Thoracic aorta (tissue), 2 donors: ENCODE data around the gene IBSP. TPM values are rescaled to one million over a fixed set of nuclear protein-coding genes. Genes with fewer than 3 reads are reported as not detected.

Experiments used
- ATAC-seq: fragments of 150-250 bp; one replicate; pipeline ENCODE4 v1.8.0; 2017; ENCODE audit warnings: low read depth; ENCODE audit not compliant: insufficient number of reproducible peaks, low FRiP score
- DNase-seq: peaks from one replicate; pipeline ENCODE4 v3.0.0-alpha.2; 2020; ENCODE audit warnings: low spot score
- H3K27ac ChIP-seq, 2 donors: fragments of 200-600 bp; sonication (generic); 1 replicate in 1 of 2; 2 replicates in 1 of 2; pipeline ENCODE4 v1.5.1; 2016; ENCODE audit warnings: mild to moderate bottlenecking in 2 of 2, moderate library complexity in 2 of 2
- H3K27me3 ChIP-seq: fragments of 200-600 bp; sonication (generic); replicated peaks from 2 replicates; pipeline ENCODE4 v1.6.0; 2016; ENCODE audit warnings: mild to moderate bottlenecking; ENCODE audit not compliant: insufficient read depth
- H3K36me3 ChIP-seq: fragments of 200-600 bp; sonication (generic); one replicate; pipeline ENCODE4 v1.5.1; 2016
- H3K4me1 ChIP-seq, 2 donors: fragments of 200-600 bp; sonication (generic); 1 replicate in 1 of 2; 2 replicates in 1 of 2; pipeline versions ENCODE4 v1.5.1 to v1.6.0; 2016; ENCODE audit warnings: low read depth in 2 of 2, mild to moderate bottlenecking in 1 of 2; ENCODE audit not compliant: control insufficient read depth in 1 of 2
- H3K4me3 ChIP-seq: fragments of 200-600 bp; sonication (generic); 2 replicates; pipeline ENCODE4 v1.5.1; 2016; ENCODE audit warnings: mild to moderate bottlenecking
- H3K9me3 ChIP-seq: fragments of 200-600 bp; sonication (generic); 2 replicates; pipeline ENCODE4 v1.5.1; 2016
- total RNA-seq, 2 donors: library from RNA; depleted of rRNA; stranded (reverse); fragments of >200 nt; gene quantifications; one replicate each; pipeline versions ENCODE4 v1.1.0 to v1.2.3, GENCODE V29; 2016
- TF ChIP-seq, protein P1 (sequence below): fragments of 200-600 bp; sonication (generic); IDR thresholded peaks from one replicate; pipeline ENCODE4 v1.5.1; 2019; ENCODE audit warnings: antibody characterized with exemption

IBSP gene
- total RNA-seq, 2 donors from 2014 or later: not detected

- ATAC-seq (no peak), DNase-seq (no peak)
- Histone ChIP-seq H3K9me3 (no peaks in the 10 kb centered on the region), H3K27me3 (no peaks in the 10 kb centered on the region), H3K4me3 (no peak overlapping the region), H3K4me1 (no peaks in the 10 kb centered on the region), H3K27ac (no peak overlapping the region), H3K36me3 (no peaks in the 10 kb centered on the region)
- TF ChIP-seq, protein P1, sequence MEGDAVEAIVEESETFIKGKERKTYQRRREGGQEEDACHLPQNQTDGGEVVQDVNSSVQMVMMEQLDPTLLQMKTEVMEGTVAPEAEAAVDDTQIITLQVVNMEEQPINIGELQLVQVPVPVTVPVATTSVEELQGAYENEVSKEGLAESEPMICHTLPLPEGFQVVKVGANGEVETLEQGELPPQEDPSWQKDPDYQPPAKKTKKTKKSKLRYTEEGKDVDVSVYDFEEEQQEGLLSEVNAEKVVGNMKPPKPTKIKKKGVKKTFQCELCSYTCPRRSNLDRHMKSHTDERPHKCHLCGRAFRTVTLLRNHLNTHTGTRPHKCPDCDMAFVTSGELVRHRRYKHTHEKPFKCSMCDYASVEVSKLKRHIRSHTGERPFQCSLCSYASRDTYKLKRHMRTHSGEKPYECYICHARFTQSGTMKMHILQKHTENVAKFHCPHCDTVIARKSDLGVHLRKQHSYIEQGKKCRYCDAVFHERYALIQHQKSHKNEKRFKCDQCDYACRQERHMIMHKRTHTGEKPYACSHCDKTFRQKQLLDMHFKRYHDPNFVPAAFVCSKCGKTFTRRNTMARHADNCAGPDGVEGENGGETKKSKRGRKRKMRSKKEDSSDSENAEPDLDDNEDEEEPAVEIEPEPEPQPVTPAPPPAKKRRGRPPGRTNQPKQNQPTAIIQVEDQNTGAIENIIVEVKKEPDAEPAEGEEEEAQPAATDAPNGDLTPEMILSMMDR: no peak
Measured at GRCh38 chr4:87823200-87823599, 23.8 kb downstream of the IBSP start.

- DNase-seq (no peak), ATAC-seq (no peak)
- Histone ChIP-seq H3K4me3 (no peak overlapping the region), H3K9me3 (no peaks in the 10 kb centered on the region), H3K27me3 (no peaks in the 10 kb centered on the region), H3K4me1 (no peaks in the 10 kb centered on the region), H3K27ac (no peak overlapping the region), H3K36me3 (no peaks in the 10 kb centered on the region)
- TF ChIP-seq, protein P1: no peak
Measured at GRCh38 chr4:87823724-87824123, 24.4 kb downstream of the IBSP start.

DNA sequence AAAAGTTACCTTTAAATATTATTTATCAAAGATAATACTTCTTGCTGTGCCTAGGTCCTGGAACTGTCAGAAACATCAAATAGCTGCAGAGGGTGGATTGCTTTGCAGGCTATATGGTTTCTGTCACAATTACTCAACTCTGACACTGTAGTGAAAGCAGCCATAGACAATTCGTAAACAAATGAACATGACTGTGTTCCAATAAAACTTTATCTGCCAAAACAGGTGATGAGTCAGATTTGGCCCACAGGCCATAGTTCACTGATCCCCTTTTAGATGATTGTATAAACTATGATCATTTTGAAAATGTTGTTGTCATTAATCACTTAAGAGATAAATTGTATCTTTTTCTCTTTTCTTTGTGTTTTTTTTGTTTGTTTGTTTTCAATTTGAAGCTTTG, 25.0 kb downstream of the IBSP start:
- Histone ChIP-seq H3K36me3 (no peaks in the 10 kb centered on the region), H3K4me3 (no peak overlapping the region), H3K9me3 (no peaks in the 10 kb centered on the region), H3K4me1 (no peaks in the 10 kb centered on the region), H3K27me3 (no peaks in the 10 kb centered on the region), H3K27ac (no peak overlapping the region)
- TF ChIP-seq, protein P1: no peak
- ATAC-seq: no peak
- no peak for DNase-seq

- ATAC-seq: no peak
- TF ChIP-seq, protein P1: no peak
- Histone ChIP-seq H3K27ac (no peak within 1 kb of the TSS), H3K9me3 (no peaks in the 10 kb centered on the region), H3K36me3 (no peaks in the 10 kb centered on the region), H3K4me1 (no peaks in the 10 kb centered on the region), H3K27me3 (no peaks in the 10 kb centered on the region), H3K4me3 (no peak within 1 kb of the TSS)
- no peak for DNase-seq
Measured at GRCh38 chr4:87832669-87833068, 33.3 kb downstream of the IBSP start, which contains the start of gene MEPE. Gene MEPE (plus strand): TSS chr4:87832969. CDS start chr4:87834715, 1,746 bp downstream.

DNA sequence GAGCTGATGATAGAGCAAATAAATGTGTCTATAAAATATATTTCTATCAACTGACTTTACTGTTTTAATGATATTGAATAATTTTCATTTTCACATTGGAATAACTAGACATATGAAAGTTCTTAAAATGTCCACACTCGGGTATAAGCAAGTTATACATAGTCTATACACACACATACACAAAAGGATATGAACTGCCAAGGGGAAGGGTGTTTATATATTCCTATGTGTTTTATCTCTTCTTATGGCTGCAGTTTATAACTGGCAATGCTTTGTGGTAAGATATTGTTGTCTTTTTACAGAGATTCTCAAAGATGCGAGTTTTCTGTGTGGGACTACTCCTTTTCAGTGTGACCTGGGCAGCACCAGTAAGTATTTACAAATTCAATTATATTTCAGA, 35.0 kb downstream of the IBSP start:
- no peaks in the 10 kb centered on the region for H3K9me3 ChIP-seq
- peaks cover 0 to 7% of the 10 kb centered on the region in 2 donors for H3K4me1 ChIP-seq
- H3K36me3 ChIP-seq: no peaks in the 10 kb centered on the region
- DNase-seq: no peak
- TF ChIP-seq, protein P1: no peak
- no peaks in the 10 kb centered on the region for H3K27me3 ChIP-seq
- ATAC-seq: no peak
- H3K4me3 ChIP-seq: no peak overlapping the region
- no peak overlapping the region for H3K27ac ChIP-seq
